Kidney (tissue), 14 donors: ENCODE measurements around the gene KCNN3. TPM values are rescaled to one million over a fixed set of nuclear protein-coding genes. Genes with fewer than 3 reads are reported as not detected.
A peak's percentile ranks its signal among the peaks of the same experiment; 100 is the strongest.

Experiments used
- DNase-seq, 5 donors: peaks; one replicate each; pipeline ENCODE4 v3.0.0-alpha.2; 2013 to 2020
- FAIRE-seq: peaks from 2 replicates; lab custom pipeline; 2012; peaks lifted over from hg19 to GRCh38; lab: Jason Lieb, UNC
- H3K27ac ChIP-seq, 2 donors: one replicate each; pipeline ENCODE4 v1.7.0; 2013; ENCODE audit warnings: low read depth in 2 of 2, low read length in 2 of 2, inconsistent platforms in 1 of 2
- H3K27me3 ChIP-seq: one replicate; pipeline ENCODE4 v1.7.1; 2013; ENCODE audit warnings: low read length, inconsistent platforms; ENCODE audit not compliant: control insufficient read depth, insufficient read depth
- H3K36me3 ChIP-seq, 3 donors: one replicate each; pipeline versions ENCODE4 v1.7.0 to v1.7.1; 2013; ENCODE audit warnings: low read length in 3 of 3, control low read depth in 1 of 3, inconsistent platforms in 1 of 3; ENCODE audit not compliant: insufficient read depth in 3 of 3, control insufficient read depth in 2 of 3
- H3K4me1 ChIP-seq, 3 donors: one replicate each; pipeline versions ENCODE4 v1.7.0 to v1.7.1; 2013; ENCODE audit warnings: low read length in 3 of 3, inconsistent platforms in 1 of 3, low read depth in 1 of 3; ENCODE audit not compliant: control insufficient read depth in 2 of 3, insufficient read depth in 2 of 3
- H3K4me3 ChIP-seq, 3 donors: one replicate each; pipeline versions ENCODE4 v1.7.0 to v1.8.1; 2013; ENCODE audit warnings: low read length in 3 of 3, control low read depth in 1 of 3, inconsistent platforms in 1 of 3
- H3K9ac ChIP-seq, 3 donors: one replicate each; pipeline versions ENCODE4 v1.7.0 to v1.7.1; 2013; ENCODE audit warnings: low read length in 3 of 3, control low read depth in 1 of 3, inconsistent platforms in 1 of 3
- H3K9me3 ChIP-seq, 3 donors: one replicate each; pipeline versions ENCODE4 v1.7.0 to v1.7.1; 2013; ENCODE audit warnings: low read length in 3 of 3, control low read depth in 1 of 3, inconsistent platforms in 1 of 3; ENCODE audit not compliant: control insufficient read depth in 2 of 3, insufficient read depth in 1 of 3
- CTCF ChIP-seq: IDR thresholded peaks from 3 replicates; pipeline ENCODE4 v1.5.1; 2012; ENCODE audit warnings: mild to moderate bottlenecking, moderate library complexity, borderline replicate concordance; ENCODE audit not compliant: insufficient read depth; ENCODE audit errors: extremely low read depth
- intact Hi-C: fragments of 100-400 bp; cut with DNase I; formaldehyde crosslinking; loops from one replicate; pipeline ENCODE4 v1.11.1; 2022
- polyA plus RNA-seq: library from polyadenylated mRNA; stranded (reverse); fragments of 350-450 nt; fragmentation: Illumina TruSeq; extraction: RNeasy Lipid Tissue Mini Kit (QIAGEN cat#74804); gene quantifications from one replicate; pipeline ENCODE4 v1.2.3, GENCODE V29; 2014; ENCODE audit warnings: low read depth, low replicate concordance; ENCODE audit not compliant: insufficient read depth
- total RNA-seq: library from RNA; stranded (reverse); fragmentation: NEBNext Ultra II Directional; extraction: Animal tissue kit (Norgen Biotek cat#: 25700); gene quantifications from one replicate; pipeline ENCODE4 v1.2.1, GENCODE V29; 2021
- donor health status: control.
- donor health status: control.
- donor health status: control.
- donor health status: control.
- donor health status: control.
- donor health status: DM: yes; HTN: yes; CAD: no.
- donor health status: Normal renal cell carcinoma (clear cell type).

Gene KCNN3
- total and polyA plus RNA-seq, 2 donors from 2014 or later, result 2.6 to 5.6 TPM

- no peak overlapping the region for H3K9ac ChIP-seq
- no peaks in the 10 kb centered on the region for H3K9me3 ChIP-seq
- no peak for TF ChIP-seq CTCF
- FAIRE-seq, result no peak
- H3K4me3 ChIP-seq, result no peak overlapping the region
- peaks cover 0 to 8% (median 0%) of the 10 kb centered on the region in 3 donors for H3K4me1 ChIP-seq
- H3K36me3 ChIP-seq, result no peaks in the 10 kb centered on the region
- no peak overlapping the region for H3K27ac ChIP-seq
- no peak for DNase-seq
- no peaks in the 10 kb centered on the region for H3K27me3 ChIP-seq
- intact Hi-C loops, result no loop called here
These were observed 123.3 kb downstream of the KCNN3 start for GRCh38 chr1:154746622-154747299.

GRCh38 chr1:154745750-154746425, 124.2 kb downstream of the KCNN3 start:
- no peak overlapping the region for H3K4me3 ChIP-seq
- no peak for TF ChIP-seq CTCF
- no peaks in the 10 kb centered on the region for H3K27me3 ChIP-seq
- no peak for FAIRE-seq
- peak in 1 of 5 donors; percentile 52 for DNase-seq
- peaks cover 0 to 8% (median 0%) of the 10 kb centered on the region in 3 donors for H3K4me1 ChIP-seq
- intact Hi-C loops, result no loop called here
- H3K27ac ChIP-seq, result no peak overlapping the region
- H3K9ac ChIP-seq, result no peak overlapping the region
- H3K36me3 ChIP-seq, result no peaks in the 10 kb centered on the region
- peaks cover 0 to 2% (median 0%) of the 10 kb centered on the region in 3 donors for H3K9me3 ChIP-seq

GRCh38 chr1:154745286-154745731, 124.8 kb downstream of the KCNN3 start:
- no peak overlapping the region for H3K4me3 ChIP-seq
- FAIRE-seq, result no peak
- H3K36me3 ChIP-seq, result no peaks in the 10 kb centered on the region
- intact Hi-C loops, result no loop called here
- no peak overlapping the region for H3K27ac ChIP-seq
- no peaks in the 10 kb centered on the region for H3K27me3 ChIP-seq
- H3K9ac ChIP-seq, result no peak overlapping the region
- TF ChIP-seq CTCF, result no peak
- DNase-seq, result peak in 2 of 5 donors; percentile 52 to 67
- peaks cover 0 to 3% (median 0%) of the 10 kb centered on the region in 3 donors for H3K9me3 ChIP-seq
- H3K4me1 ChIP-seq, result peaks cover 0 to 8% (median 0%) of the 10 kb centered on the region in 3 donors
